Hepatocyte (in vitro differentiated cells): ENCODE data around the gene MAD1L1.

Experiments
- EZH2 ChIP-seq: fragments of 200-600 bp; sonication (generic); IDR thresholded peaks from 2 replicates; pipeline ENCODE4 v1.6.1; 2016; ENCODE audit warnings: antibody characterized with exemption, mild to moderate bottlenecking, borderline replicate concordance
- EZH2phosphoT487 ChIP-seq: fragments of 200-600 bp; sonication (generic); IDR thresholded peaks from one replicate; pipeline ENCODE4 v1.6.1; 2018; ENCODE audit warnings: antibody characterized with exemption, mild to moderate bottlenecking, low read depth, moderate library complexity; ENCODE audit not compliant: unreplicated experiment, severe bottlenecking
- TF ChIP-seq, protein P1 (sequence below): fragments of 200-600 bp; sonication (generic); IDR thresholded peaks from 2 replicates; pipeline ENCODE4 v1.5.1; 2016; ENCODE audit warnings: antibody characterized with exemption, mild to moderate bottlenecking; ENCODE audit not compliant: poor library complexity

DNA sequence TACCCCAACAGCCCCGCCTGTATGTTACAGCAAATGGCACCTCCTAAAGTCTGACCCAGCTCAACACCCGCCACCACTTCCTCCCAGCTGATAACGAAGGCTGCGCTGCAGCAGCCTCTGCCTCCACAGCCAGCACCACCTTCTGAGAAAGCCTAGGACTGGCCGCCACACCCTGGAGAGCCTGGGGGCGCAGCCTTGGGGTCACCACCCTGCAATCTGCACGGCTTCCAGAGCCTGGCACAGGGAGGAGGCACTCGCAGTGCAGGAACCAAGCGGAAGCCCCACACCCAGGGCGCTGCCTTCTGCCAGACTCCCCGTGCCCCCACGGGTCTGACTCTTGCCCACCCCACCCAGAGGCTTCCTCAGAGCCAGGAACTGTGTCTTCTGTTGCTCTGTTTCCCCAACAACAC lies 112.5 kb downstream of the MAD1L1 start:
- TF ChIP-seq, protein P1, sequence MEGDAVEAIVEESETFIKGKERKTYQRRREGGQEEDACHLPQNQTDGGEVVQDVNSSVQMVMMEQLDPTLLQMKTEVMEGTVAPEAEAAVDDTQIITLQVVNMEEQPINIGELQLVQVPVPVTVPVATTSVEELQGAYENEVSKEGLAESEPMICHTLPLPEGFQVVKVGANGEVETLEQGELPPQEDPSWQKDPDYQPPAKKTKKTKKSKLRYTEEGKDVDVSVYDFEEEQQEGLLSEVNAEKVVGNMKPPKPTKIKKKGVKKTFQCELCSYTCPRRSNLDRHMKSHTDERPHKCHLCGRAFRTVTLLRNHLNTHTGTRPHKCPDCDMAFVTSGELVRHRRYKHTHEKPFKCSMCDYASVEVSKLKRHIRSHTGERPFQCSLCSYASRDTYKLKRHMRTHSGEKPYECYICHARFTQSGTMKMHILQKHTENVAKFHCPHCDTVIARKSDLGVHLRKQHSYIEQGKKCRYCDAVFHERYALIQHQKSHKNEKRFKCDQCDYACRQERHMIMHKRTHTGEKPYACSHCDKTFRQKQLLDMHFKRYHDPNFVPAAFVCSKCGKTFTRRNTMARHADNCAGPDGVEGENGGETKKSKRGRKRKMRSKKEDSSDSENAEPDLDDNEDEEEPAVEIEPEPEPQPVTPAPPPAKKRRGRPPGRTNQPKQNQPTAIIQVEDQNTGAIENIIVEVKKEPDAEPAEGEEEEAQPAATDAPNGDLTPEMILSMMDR, result no peak
- TF ChIP-seq EZH2 (no peak), EZH2phosphoT487 (no peak)
